GM10266 (cell line): ENCODE data around the gene BCAS3.

Experiments used
- DNase-seq: peaks from one replicate; pipeline ENCODE4 v3.0.0; 2012; ENCODE audit errors: extremely low spot score
- CTCF ChIP-seq: IDR thresholded peaks from 2 replicates; pipeline ENCODE4 v1.5.1; 2012; ENCODE audit warnings: mild to moderate bottlenecking, low read depth; ENCODE audit not compliant: control insufficient read depth, insufficient read depth; ENCODE audit errors: missing control alignments

The BCAS3 gene

GRCh38 chr17:61087024-61087423 is 409.4 kb downstream of the BCAS3 start:
- DNase-seq: no peak
- TF ChIP-seq CTCF: no peak

- no peak for DNase-seq
- no peak for TF ChIP-seq CTCF
These were observed 410.9 kb downstream of the BCAS3 start for GRCh38 chr17:61088556-61088955.

- no peak for TF ChIP-seq CTCF
- no peak for DNase-seq
These were observed 413.4 kb downstream of the BCAS3 start for GRCh38 chr17:61091096-61091495.

GRCh38 chr17:61097781-61098180 is 420.1 kb downstream of the BCAS3 start:
- no peak for DNase-seq
- no peak for TF ChIP-seq CTCF

GRCh38 chr17:61106354-61106753 is 428.7 kb downstream of the BCAS3 start:
- no peak for DNase-seq
- no peak for TF ChIP-seq CTCF

GRCh38 chr17:61116577-61116976 is 438.9 kb downstream of the BCAS3 start:
- TF ChIP-seq CTCF: no peak
- DNase-seq: no peak

- DNase-seq: no peak
- no peak for TF ChIP-seq CTCF
These were observed 440.3 kb downstream of the BCAS3 start for GRCh38 chr17:61117983-61118382.
